Measurements from ENCODE around the gene DPP9.
A peak's percentile ranks its signal among the peaks of the same experiment; 100 is the strongest.
"Not testable (repeated sequence)": the region's sequence is repeated elsewhere in the genome, so short reads cannot be mapped to it uniquely, and the experiment has no call there.

Gene DPP9

DNA sequence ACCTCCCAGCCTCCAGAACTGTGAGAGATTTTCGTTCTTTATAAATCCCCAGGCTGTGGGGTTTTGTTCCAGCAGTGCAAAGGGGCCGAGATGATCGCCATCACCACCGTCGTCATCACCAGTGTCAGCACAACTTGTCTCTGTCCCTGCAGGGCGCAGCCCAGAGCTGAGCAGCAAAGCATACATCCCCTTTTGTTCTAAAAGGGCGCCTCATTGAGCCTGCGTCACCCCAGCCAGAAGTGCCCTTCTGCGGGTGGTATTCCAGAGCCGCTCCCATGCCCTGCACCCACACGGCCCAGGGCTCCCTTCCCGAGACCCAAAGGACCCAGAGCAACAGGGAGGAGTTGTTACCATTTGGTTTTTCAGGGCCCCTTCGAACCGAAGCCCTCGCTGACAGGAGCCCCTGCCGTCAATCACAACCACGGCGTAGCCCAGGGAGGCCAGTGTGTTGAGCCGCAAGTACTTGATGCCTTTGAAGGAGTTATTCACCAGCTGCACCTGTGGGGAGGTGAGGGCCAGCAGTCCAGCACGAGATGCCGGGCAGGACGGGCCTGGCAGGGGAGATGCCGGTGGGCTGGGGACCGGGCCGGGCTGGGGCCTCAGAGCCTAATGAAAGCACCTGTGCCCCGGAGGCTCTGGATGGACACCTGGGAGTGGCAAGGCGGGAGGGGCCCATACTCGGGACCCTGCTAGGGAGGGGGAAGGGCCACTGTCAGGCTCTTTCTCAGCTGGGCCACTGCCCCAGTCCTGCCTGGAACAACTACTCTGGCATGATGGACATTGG lies 39.1 kb downstream of the DPP9 start:
- no peak for DNase-seq

DNA sequence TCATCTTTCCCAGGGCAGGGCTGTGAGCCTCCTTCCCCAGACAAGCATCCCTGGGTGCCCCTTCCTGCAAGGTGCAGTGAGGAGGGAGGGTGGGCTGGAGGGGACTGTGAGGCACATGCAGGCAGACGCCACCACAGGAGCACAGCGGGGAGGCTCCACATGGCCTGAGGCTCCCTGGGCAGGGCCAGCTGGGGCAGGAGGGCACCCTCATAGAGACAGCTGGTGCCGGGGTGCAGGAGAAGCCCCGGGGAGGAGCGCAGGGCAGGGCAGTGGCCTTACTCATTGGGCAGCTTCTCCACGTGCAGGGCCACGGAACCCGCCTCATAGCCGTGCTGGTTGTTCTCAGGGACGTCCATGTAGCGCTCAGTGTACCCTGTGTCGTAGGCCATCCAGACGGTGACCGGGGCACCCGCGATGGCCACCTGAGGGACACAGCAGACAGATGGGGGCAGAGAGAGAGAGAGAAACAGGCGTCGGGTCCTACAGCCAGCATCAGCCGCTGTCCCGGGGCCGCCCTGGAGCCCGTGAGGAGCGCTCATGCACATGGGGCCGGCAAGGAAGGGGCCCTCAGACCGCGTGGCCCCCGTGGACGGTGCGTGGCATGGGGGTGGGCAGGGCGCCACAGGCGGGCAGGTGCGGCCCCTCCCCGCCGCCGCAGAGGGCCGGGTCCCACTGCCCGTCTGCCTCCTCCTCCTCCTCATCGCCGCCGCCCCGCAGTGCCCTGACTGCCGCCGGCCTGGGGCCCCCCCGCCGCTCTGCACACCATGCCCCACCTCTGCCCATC lies 41.0 kb downstream of the DPP9 start:
- no peak for DNase-seq

DNA sequence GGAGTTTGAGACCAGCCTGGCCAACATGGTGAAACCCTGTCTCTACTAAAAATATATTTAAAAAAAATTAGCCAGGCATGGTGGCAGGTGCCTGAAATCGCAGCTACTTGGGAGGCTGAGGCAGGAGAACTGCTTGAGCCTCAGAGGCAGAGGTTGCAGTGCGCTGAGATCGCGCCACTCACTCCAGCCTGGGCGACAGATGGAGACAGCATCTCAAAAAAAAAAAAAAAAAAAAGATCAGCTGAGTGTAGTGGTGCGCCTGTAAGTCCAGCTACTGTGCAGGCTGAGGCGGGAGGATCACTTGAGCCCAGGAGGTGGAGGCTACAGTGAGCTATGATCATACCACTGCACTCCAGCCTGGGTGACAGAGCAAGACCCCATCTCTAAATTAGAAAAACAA lies 43.6 kb downstream of the DPP9 start:
- DNase-seq = not testable (repeated sequence)

DNA sequence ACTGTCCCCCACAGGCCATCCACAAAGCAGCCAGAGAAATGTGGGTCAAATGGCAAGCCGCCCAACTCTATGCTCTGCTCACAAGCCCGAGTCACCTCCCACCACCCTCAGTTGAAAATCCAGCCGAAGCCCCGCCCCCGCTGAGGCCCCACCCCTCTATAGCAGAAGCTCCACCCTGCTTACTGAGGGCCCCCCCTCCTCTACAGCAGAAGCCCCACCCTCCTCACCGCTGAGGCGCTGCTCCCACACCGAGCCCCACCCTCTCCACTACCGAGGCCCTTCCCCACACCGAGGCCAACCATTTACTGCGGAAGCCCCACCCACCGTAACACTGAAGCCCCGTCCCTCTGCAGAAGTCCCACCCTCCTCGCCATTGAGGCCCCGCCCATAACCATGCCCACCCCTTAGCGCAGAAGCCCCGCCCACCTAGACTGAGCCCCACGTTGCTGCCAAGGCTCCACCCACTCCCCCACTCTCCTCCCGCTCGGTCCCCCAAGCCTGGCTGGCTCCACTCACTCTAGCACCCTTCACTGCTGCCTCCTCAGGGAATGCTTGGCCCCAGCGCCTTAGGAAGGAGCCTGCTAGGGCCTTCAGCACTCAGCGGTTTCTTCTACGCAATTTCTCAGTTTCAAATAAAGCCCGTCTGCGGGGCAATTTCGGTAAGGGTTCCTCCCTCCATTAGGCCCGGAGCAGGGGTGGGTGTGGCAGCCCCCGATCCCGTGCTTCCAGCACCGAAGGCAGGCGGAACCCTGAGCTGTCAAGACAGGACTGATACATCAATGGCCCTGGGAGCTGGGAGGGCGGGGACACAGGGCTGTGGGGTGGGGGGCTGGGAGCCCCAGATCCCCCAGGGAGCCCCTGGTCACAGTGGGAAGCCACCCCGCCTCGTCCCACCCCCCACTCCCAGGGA lies 44.5 kb downstream of the DPP9 start:
- peak; percentile 22 for DNase-seq

DNA sequence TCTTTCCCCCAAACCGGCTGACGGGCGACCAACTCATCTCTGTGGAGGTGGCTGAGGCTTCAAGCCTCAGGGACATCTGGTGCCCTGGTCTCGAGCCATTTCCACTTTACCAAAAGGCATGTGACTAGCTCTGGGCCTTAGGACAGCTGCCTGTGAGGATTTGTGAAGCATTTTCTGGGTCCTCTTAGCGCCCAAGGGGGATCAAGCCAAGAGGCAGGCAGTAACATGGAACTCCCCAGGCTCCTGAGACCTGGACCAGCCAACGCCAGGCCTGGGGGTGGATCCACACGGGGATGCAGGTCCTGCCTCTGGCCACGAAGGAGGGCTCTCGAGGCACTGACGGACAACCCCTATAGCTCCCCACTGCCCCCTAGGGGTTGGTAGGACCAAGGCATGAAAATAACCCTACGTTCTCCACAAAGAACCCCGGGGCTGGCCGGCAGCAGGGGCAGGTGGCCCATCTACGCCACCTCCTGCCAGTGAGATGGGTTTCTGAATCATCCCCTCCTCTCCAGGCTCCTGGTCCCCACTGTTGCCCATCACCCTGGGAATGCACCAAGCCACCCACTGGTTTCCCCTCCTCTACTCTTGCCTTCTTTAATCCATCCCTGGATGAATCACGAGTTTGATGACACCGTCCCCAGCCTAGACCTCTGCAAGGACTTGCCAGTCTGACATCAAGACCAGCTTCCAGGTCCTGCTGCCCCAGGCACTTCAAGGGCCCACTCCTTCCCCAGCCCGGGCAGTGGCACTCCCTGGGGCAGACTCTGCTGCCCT lies 46.5 kb downstream of the DPP9 start:
- DNase-seq = peak; percentile 26

DNA sequence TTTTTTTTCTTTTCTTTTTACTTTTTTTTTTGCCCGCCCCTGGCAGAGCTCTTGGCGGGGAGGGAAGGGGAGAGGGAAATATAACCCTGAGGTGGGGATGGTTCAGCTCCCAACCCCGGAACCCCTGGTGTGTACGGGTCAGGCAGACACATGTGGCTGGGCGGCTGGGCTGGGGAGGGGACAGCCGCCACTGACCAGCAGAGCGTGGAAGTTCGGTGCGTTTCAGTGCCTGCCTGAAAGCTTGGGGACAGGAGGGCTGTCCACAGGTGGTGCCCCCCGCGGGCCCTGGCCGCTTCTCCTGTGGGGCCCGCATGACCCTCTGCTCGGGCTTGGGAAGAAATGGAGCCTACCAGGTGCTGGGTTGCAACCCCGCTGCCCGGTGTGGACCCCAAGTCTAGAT lies 48.3 kb downstream of the DPP9 start:
- DNase-seq = no peak

DNA sequence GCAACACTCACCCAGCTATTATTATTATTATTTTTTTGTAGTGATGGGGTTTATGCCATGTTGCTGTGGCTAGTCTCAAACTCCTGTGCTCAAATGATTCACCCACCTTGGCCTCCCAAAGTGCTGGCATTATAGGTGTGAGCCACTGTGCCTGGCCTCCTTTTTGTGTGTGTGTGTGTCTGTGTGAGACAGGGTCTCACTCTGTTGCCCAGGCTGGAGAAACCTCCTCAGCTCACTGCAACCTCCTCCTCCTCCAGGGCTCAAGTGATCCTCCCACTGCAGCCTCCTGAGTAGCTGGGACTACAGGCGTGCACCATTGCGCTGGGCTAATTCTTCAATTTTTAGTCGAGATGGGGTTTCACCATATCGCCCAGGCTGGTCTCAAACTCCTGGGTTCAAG lies 49.9 kb downstream of the DPP9 start:
- DNase-seq = no peak

DNA sequence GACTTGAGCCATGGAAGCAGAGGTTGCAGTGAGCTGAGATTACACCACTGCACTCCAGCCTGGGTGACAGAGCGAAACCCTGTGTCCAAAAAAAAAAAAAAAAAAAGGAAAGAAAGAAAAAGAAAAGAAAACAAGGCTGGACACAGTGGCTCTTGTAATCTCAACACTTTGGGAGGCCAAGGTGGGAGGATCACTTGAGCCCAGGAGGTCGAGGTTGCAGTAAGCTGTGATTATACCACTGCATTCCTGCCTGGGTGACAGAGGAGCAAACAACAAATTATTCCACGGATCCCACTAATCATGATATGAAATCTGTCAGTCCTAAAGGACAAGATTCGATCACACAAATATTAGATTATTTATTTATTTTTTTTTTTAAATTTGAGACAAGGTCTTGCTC lies 50.4 kb downstream of the DPP9 start:
- no peak for DNase-seq

DNA sequence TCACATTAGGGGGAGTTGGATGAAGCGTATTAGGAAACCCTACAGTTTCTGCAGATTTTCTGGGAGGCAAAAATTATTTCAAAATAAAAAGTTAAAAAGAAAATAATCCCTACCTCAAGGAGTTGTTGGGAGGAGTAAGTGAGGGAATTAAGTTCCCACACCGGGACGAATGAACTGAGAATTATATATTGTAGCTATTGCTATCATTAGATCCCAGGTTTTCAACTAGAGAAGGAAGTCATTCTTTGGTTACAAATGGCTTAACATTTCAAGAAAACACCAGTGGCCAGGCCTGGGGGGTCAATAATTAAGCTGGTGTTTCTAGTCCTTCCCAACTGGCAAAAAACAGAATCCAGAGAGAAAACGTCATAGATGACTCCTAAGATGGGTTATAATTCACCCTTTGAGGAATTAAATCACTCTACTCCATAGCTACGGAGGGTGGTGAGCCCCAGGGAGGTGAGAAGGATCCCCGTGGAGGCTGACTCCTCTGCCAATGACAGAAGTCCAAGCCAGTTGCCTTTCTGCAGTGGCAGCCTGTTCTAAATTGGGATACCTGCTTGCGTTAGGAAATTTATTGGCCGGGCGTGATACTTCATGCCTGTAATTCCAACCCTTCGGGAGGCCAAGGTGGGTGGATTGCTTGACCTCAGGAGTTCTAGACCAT lies 52.3 kb downstream of the DPP9 start:
- DNase-seq = no peak

DNA sequence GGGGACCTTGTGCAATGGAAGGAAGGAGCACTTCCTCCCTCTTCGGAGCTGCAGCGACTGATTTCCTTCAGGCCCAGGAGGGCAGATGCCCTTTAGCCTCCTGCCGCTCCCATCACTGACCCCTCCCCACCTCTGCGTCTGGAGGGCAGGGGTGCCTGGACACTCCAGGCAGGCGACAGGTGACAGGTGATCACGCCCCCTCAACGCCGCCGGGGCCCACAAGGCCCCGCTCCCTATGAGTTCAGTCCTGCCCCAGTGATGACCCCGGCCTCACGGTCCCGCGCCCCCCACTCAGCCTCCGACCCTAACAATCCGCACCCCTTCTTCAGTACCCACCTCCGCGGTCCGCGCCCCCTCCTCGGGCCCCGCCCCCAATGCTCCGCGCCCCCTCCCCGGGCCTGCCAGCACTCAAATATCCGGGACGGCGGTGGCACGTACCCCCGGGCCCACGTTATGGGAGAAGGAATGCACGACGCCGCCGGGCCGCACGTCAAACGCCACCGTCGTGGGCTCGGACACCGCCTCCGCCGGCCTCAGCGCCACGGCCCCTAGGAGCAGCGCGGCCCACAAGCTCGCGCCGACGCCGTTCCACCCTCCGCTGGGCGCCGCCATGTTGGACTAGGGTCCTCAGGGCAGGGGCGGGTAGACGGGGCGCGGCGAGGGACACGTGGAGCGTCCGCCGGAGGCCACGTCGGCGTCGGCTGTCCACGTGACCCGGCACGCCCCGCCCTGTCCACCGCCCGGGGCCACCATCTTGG lies 53.7 kb downstream of the DPP9 start, which contains the start of gene MYDGF:
Gene MYDGF (minus strand): TSS at position 620 of the 758 bp plus-strand sequence. CDS start 8 bp downstream, at position 612.
- DNase-seq = peak; percentile 93

DNA sequence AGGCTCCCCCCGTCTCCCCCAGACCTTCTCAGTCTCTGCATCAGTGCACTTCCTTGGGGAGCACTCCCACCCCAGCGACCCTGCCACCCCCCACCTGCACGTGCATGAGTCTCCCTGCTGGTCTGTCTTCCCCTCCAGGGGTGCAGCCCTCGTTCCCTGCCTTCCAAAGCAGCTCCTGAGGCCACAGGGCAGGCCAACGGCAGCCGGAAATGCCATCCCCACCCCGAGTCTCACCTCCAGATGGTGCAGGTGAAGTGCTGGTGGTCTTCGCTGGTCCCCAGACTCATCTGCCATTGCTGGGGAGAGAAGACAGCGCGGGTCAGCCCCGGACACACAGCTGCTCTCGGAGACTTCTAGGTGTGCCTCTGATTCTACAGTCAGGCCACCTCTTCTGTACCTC lies 59.0 kb downstream of the DPP9 start:
- no peak for DNase-seq

DNA sequence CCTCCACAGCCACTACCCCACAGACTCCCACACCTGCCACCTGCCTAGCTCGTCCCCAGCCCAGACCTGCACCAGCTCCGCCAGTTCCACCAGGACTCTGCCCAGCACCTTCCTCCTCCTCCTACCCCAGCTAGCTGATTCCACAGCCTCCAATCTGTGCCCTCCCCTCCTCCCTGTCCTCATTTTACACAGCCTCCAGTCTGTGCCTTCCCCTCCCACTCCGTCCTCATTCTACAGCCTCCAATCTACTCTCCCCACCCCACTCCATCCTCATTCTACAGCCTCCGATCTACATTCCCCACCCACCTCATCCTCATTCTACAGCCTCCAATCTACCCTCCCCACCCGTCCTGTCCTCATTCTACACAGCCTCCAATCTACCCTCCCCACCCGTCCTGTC lies 60.8 kb downstream of the DPP9 start:
- no peak for DNase-seq

DNA sequence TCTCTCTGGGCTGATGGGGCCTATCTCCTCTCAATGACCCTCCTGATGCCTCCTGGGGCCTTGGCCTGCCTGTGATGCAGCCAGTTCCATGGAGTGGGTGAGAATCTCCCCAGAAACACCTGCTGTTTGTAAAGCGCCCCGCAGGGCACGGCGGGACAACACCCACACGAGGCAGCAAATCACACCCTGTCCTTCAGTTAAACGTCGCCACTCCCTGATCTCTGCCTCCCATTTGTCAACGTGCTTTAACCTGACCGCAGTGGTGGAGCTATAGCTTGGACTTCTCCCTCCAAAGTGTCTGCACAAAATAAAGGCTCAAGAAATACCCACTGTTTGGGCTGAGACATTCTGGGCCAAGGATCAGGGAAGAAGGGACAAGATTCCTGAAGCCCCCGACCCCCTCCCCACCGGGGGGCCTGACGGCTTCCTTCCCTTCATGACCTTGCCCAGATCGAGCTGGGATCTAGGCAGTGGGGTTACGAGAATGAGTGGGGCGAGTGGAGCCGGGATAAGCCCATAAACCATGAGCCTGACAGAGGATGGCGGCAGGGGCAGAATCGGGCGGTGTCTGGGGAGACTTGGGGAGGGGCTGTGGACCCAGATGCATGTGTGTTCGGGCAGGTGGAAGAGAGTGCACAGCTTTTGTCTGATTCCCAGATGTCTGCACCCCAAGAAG lies 61.5 kb downstream of the DPP9 start:
- no peak for DNase-seq

DNA sequence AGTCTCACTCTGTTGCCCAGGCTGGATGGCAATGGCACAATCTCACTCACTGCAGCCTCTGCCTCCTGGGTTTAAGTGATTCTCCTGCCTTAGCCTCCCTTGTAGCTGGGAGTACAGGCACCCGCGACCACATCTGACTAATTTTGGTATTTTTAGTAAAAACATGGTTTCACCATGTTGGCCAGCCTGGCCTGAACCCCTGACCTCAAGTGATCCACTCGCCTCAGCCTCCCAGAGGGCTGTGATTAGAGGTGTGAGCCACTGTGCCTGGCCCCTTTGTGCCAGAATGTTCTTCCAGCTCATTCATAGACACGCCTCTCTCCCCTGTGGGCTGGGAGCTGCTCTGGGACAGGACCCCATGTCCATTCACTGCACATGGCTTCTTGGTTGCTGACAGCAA lies 62.6 kb downstream of the DPP9 start:
- DNase-seq = no peak

DNA sequence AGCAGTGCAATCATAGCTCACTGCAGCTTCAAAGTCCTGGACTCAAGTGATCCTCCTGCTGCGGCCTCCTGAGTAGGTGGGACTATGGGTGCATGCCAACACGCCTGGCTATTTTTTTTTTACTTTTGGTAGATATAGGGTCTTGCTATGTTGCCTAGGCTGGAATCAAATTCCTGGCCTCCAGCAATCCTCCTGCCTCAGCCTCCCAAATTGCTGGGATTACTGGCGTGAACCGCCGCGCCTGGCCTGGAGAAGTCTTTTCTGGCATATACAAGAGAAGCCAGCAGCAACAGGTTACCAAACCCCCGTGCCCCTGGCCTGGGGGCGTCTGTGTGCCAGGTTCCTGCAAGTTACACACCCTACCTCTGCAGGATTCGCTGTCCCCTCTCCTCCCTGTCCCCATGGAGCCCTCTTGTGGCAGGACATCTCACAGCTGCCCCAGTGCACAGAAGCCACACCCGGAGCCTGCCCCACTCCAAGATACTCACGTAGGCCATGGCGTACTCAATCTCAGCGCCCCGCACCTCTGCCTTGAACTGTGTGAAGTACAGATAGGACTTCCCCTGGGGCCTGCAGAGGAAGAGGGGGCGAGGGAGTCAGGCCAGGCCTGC lies 63.4 kb downstream of the DPP9 start:
- DNase-seq = no peak

DNA sequence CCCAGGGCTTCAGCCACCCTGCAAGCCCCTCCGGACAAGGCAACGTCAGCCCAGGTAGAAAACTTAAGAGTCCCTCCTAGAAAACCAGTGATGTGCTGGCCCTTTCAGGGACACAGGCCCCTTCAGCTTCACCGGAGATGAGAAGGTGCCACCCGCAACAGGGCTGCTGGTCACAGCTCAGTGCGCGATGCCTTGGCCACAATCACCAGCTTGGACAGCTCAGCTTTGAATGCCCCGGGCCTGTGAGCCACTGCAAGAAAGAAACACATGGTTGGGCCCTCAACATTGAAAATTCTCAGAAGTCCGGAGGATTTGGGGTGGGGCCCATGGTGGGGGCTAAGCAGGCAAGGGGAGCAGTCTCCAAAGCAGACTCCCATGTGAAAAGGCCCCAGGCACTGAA lies 65.8 kb downstream of the DPP9 start:
- DNase-seq = no peak

DNA sequence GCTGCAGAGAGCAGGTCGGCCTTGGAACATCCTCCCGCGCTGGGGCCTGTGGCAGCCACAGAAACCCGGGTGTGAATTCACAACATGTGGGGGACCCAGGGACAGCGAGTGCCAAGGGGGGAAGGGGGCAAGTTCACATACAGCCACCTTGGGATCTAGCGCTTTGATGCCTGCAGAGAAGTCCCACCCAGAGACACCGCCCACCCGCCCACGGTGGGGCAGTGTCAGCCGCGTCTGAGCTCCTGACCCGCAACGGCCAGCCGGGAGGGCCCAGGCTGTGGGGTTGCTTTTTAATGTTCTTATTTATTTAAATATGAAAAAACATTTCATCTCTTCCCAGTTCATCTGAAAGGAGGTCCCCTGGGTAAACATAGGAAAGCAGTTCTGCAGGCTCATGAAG lies 66.4 kb downstream of the DPP9 start:
- DNase-seq = no peak

DNA sequence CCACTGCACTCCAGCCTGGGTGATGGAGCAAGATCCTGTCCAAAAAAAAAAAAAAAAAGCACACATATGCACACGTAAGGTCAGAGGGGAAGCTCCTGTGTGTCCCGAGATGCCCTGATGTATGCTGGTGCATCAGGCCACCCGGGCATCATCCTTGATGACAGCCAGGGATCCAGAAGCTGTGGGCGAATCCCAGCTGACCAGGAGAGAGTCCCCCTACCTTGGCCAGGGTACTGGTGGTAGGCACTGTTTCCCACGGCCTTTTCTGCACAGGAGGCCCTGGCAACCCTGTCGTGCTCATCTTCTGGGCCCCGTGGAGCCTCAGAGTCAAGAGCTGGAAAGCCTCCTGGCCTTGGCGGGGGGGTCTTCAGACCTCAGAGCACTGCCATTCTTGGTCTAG lies 67.5 kb downstream of the DPP9 start:
- no peak for DNase-seq

DNA sequence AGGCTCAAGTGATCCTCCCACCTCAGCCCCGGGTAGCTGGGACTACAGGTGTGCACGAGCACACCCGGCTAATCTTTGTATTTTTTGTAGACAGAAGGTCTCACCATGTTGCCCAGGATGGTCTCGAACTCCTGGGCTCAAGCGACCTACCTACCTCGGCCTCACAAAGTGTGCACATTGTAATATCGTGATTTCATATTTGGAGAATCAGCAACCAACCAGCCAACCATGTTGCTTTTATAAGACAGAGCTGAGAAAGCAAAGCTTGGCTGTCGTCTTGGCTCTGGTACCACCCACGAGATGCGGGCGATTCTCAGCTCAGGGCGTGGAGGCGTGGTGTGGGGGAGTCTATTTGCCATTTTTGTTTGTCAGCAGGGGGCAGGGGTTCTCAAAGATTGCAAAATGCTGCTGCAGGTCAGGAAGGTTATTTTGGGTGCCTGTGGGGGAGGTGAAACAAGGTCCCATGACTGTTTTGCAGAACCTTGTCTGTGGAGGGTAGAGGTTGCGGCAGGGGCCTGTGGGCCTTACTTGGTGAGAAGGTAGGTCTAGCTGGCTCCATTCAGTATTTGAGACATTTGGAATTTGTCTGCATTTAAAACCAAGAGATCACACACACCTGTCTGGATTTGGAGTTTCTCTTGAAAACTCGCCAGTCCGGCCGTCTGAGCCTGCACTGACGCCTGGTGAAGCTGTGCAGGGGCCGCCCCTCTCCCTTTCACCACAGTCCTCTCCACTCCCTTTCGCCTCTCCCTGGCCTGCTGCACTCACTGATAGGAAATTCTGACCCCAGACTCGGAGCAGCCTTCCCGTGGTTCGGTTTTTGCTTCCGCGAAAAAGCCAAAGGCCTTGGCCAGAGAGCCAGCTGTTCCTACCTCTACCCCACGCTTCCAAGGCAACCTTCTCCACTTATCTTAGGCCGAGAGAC lies 68.9 kb downstream of the DPP9 start:
- no peak for DNase-seq
